ENCODE results near the gene NFE2L1. TPM values are rescaled to one million over a fixed set of nuclear protein-coding genes. Genes with fewer than 3 reads are reported as not detected.

NFE2L1 gene
- total RNA-seq, 5 donors from 2014 or later (not counting 1 experiment from before 2014, with no cell fraction given): 30.3 to 61.6 (median 43.9) TPM

DNA sequence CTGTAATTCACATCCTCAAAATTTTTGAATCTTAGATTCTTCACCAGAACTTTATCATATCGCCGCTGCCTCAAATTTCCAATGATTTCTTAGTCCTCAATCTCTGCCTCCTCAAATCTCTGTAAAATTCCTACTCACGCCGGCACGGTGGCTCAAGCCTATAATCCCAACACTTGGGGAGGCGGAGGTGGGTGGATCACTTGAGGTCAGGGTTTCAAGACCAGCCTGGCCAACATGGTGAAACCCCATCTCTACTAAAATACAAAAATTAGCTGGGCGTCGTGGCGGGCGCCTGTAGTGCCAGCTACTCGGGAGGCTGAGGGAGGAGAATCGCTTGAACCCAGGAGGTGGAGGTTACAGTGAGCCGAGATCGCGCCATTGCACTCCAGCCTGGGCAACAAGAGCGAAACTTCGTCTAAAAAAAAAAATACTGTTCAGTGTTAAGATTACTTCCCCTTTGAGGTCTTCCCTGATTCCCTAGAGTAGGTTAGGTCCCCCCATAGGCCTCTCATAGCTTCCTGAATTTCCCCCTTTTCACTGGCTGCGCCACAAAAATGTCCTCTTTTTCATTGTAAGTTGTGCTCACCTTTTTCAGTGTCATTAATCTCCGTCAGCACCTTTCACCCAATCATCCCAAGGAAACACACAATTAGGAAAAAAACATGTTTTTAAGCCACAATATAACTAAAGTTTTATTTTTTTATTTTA lies 54.0 kb downstream of the NFE2L1 start:
- Histone ChIP-seq H3K9me3 (no peaks in the 10 kb centered on the region), H3K4me1 (ENCODE audit: control insufficient read depth in 1 of 2, extremely low read depth in 1 of 2, insufficient read depth in 2 of 2, low read length in 2 of 2) (peaks cover 9 to 46% of the 10 kb centered on the region in 2 experiments), H3K27ac (ENCODE audit: low read length) (peak overlapping the region; percentile 3), H3K4me3 (ENCODE audit: control insufficient read depth in 1 of 2, extremely low read depth in 1 of 2, low read length in 1 of 2) (peak overlapping the region in 1 of 2 donors; percentile 67), H3K36me3 (ENCODE audit: control insufficient read depth in 2 of 2, extremely low read depth in 1 of 2, insufficient read depth in 1 of 2, low read length in 1 of 2) (no peaks in the 10 kb centered on the region), H3K27me3 (replicated peaks in 1 of 2; ENCODE audit: control insufficient read depth in 2 of 2, extremely low read depth in 1 of 2, insufficient read depth in 2 of 2, low read length in 1 of 2) (peaks cover 0 to 2% of the 10 kb centered on the region in 2 experiments)
- H3K4me1 Mint-ChIP-seq: peaks cover 47 to 66% (median 50%) of the 10 kb centered on the region in 3 donors
- ChIA-PET POLR2A (interaction anchor here in 1 of 2 donors (0.7 kb wide), 1 partner anchor 988 kb away, joined by 4 read pairs; no protein-coding TSS in a partner anchor), CTCF (interaction anchor here in 1 of 2 donors (0.6 to 2.1 kb wide), 2 partner anchors 66 to 76 kb away, joined by 3 to 6 read pairs; no protein-coding TSS in a partner anchor)
- DNase-seq (no peak), ATAC-seq (replicated peaks in 1 of 4) (no peak)
- peak overlapping the region; percentile 50 to 72 for H3K27ac Mint-ChIP-seq
- H3K9me3 Mint-ChIP-seq: no peaks in the 10 kb centered on the region
- H3K4me3 Mint-ChIP-seq: peak overlapping the region; percentile 71 to 94 (median 91)
- H3K36me3 Mint-ChIP-seq: no peaks in the 10 kb centered on the region
- no peaks in the 10 kb centered on the region for H3K27me3 Mint-ChIP-seq
- WGBS (ENCODE audit: insufficient coverage): no CpG with 5 or more reads among the region's 19 CpGs

DNA sequence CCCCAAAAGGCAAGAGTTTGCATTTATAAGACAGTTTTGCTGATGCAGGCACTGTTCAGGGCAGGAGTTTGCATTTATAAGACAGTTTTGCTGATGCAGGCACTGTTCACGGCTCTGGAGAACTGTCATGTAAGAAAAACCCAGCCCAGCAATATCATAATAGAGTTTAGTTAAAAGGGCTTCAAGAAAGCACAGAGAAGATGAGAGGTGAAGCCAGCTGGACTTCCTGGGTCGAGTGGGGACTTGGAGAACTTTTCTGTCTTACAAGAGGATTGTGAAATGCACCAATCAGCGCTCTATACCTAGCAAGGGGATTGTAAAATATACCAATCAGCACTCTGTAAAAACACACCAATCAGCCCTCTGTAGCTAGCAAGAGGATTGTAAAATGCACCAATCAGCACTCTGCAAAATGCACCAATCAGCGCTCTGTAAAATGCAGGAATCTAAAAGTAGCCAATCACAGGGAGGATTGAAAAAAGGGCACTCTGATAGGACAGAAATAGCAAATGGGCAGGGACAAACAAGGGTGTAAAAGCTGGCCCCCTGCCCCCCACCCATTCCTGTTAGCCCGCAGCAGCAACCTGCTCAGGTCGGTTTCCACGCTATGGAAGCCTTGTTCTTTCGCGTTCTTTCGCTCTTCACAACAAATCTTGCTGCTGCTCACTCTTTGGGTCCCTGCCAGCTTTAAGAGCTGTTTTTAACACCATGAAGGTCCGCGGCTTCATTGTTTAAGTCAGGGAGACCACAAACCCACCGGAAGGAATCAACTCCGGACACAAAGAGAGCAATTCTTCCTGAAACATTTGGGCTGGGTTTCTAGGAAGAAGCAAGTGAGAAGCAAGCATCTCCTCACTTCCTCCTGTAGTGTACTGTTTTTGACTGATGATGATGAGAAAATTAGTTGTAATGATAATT lies 54.9 kb downstream of the NFE2L1 start:
- ChIA-PET POLR2A (interaction anchor here (0.6 to 0.7 kb wide), 2 partner anchors 55 to 987 kb away, joined by 4 read pairs; no protein-coding TSS in a partner anchor), CTCF (interaction anchor here in 1 of 2 donors (2.1 kb wide), 1 partner anchor 77 kb away, joined by 6 read pairs; no protein-coding TSS in a partner anchor)
- Histone ChIP-seq H3K4me1 (ENCODE audit: control insufficient read depth in 1 of 2, extremely low read depth in 1 of 2, insufficient read depth in 2 of 2, low read length in 2 of 2) (peaks cover 13 to 48% of the 10 kb centered on the region in 2 experiments), H3K36me3 (ENCODE audit: control insufficient read depth in 2 of 2, extremely low read depth in 1 of 2, insufficient read depth in 1 of 2, low read length in 1 of 2) (no peaks in the 10 kb centered on the region), H3K27ac (ENCODE audit: low read length) (peak overlapping the region; percentile 6), H3K27me3 (replicated peaks in 1 of 2; ENCODE audit: control insufficient read depth in 2 of 2, extremely low read depth in 1 of 2, insufficient read depth in 2 of 2, low read length in 1 of 2) (peaks cover 0 to 2% of the 10 kb centered on the region in 2 experiments), H3K4me3 (ENCODE audit: control insufficient read depth in 1 of 2, extremely low read depth in 1 of 2, low read length in 1 of 2) (no peak overlapping the region), H3K9me3 (no peaks in the 10 kb centered on the region)
- Mint-ChIP-seq H3K9me3 (no peaks in the 10 kb centered on the region), H3K4me1 (peaks cover 49 to 70% (median 49%) of the 10 kb centered on the region in 3 donors), H3K4me3 (peak overlapping the region in 1 of 3 donors; percentile 94), H3K27ac (peak overlapping the region in 1 of 2 donors; percentile 55), H3K27me3 (no peaks in the 10 kb centered on the region), H3K36me3 (no peaks in the 10 kb centered on the region)
- ATAC-seq (replicated peaks in 1 of 4) (no peak), DNase-seq (peak in 20 of 35 experiments; percentile 8 to 46 (median 24))
- WGBS (ENCODE audit: insufficient coverage): 11% methylated on average over 8 of the region's 14 CpGs

DNA sequence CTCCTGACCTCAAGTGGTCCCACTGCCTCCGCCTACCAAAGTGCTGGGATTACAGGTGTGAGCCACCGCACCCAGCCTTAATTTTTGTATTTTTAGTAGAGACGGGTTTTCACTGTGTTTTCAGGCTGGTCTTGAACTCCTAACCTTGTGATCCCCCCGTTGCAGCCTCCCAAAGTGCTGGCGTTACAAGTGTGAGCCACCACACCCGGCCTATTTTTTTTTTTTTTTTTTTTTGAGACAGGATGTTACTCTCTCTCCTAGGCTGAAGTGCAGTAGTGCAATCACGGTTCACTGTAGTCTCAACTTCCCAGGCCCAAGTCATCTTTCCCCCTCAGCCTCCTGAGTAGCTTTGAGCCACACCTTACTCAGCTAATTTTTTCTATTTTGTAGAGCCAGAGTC lies 56.3 kb downstream of the NFE2L1 start:
- Histone ChIP-seq H3K36me3 (ENCODE audit: control insufficient read depth in 2 of 2, extremely low read depth in 1 of 2, insufficient read depth in 1 of 2, low read length in 1 of 2) (no peaks in the 10 kb centered on the region), H3K9me3 (no peaks in the 10 kb centered on the region), H3K4me3 (ENCODE audit: control insufficient read depth in 1 of 2, extremely low read depth in 1 of 2, low read length in 1 of 2) (no peak overlapping the region), H3K27ac (ENCODE audit: low read length) (no peak overlapping the region), H3K27me3 (replicated peaks in 1 of 2; ENCODE audit: control insufficient read depth in 2 of 2, extremely low read depth in 1 of 2, insufficient read depth in 2 of 2, low read length in 1 of 2) (peaks cover 0 to 2% of the 10 kb centered on the region in 2 experiments), H3K4me1 (ENCODE audit: control insufficient read depth in 1 of 2, extremely low read depth in 1 of 2, insufficient read depth in 2 of 2, low read length in 2 of 2) (peaks cover 19 to 56% of the 10 kb centered on the region in 2 experiments)
- H3K4me1 Mint-ChIP-seq: peaks cover 52 to 69% (median 57%) of the 10 kb centered on the region in 3 donors
- CTCF ChIA-PET: interaction anchor here in 1 of 2 donors (0.9 kb wide), 1 partner anchor 25 kb away, joined by 3 read pairs; no protein-coding TSS in a partner anchor
- H3K27ac Mint-ChIP-seq: peak overlapping the region in 1 of 2 donors; percentile 41
- no peaks in the 10 kb centered on the region for H3K27me3 Mint-ChIP-seq
- POLR2A ChIA-PET: no interaction called here
- H3K9me3 Mint-ChIP-seq: no peaks in the 10 kb centered on the region
- H3K36me3 Mint-ChIP-seq: no peaks in the 10 kb centered on the region
- 96% methylated on average over 4 of the region's 7 CpGs for WGBS (ENCODE audit: insufficient coverage)
- ATAC-seq (replicated peaks in 1 of 4): no peak
- peak overlapping the region in 2 of 3 donors; percentile 19 to 32 for H3K4me3 Mint-ChIP-seq
- no peak for DNase-seq

DNA sequence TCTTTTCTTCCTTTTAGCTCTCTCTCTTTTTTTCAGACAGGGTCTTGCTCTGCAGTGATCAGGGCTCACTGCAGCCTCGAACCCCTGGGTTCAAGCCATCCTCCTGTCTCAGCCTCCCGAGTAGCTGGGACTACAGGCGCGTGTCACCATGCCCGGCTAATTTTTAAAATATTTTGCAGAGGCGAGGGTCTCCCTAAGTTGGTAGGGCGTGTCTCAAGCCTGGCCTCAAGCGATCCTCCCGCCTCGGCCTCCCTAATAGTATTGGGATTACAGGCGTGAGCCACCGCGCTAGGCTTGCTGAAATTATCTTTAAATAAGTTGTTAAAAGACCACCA lies 58.6 kb downstream of the NFE2L1 start:
- H3K9me3 ChIP-seq: no peaks in the 10 kb centered on the region
- Mint-ChIP-seq H3K27ac (peak overlapping the region in 1 of 2 donors; percentile 97), H3K36me3 (peaks cover 4% of the 10 kb centered on the region), H3K4me3 (peak overlapping the region; percentile 93 to 98 (median 96)), H3K9me3 (no peaks in the 10 kb centered on the region), H3K27me3 (no peaks in the 10 kb centered on the region), H3K4me1 (peaks cover 52 to 67% (median 62%) of the 10 kb centered on the region in 3 donors)
- peaks cover 14 to 51% of the 10 kb centered on the region in 2 experiments for H3K4me1 ChIP-seq (ENCODE audit: control insufficient read depth in 1 of 2, extremely low read depth in 1 of 2, insufficient read depth in 2 of 2, low read length in 2 of 2)
- H3K27me3 ChIP-seq (replicated peaks in 1 of 2; ENCODE audit: control insufficient read depth in 2 of 2, extremely low read depth in 1 of 2, insufficient read depth in 2 of 2, low read length in 1 of 2): no peaks in the 10 kb centered on the region
- CTCF ChIA-PET: interaction anchor here in 1 of 2 donors (0.5 to 1.8 kb wide), 3 partner anchors 9 to 530 kb away, joined by 4 to 8 read pairs (median 5); no protein-coding TSS in a partner anchor
- ATAC-seq (replicated peaks in 1 of 4) (no peak), DNase-seq (no peak)
- H3K36me3 ChIP-seq (ENCODE audit: control insufficient read depth in 2 of 2, extremely low read depth in 1 of 2, insufficient read depth in 1 of 2, low read length in 1 of 2): no peaks in the 10 kb centered on the region
- POLR2A ChIA-PET: no interaction called here
- H3K27ac ChIP-seq (ENCODE audit: low read length): peak overlapping the region; percentile 84
- 41% methylated on average over 10 of the region's 13 CpGs for WGBS (ENCODE audit: insufficient coverage)
- peak overlapping the region; percentile 85 to 94 for H3K4me3 ChIP-seq (ENCODE audit: control insufficient read depth in 1 of 2, extremely low read depth in 1 of 2, low read length in 1 of 2)

DNA sequence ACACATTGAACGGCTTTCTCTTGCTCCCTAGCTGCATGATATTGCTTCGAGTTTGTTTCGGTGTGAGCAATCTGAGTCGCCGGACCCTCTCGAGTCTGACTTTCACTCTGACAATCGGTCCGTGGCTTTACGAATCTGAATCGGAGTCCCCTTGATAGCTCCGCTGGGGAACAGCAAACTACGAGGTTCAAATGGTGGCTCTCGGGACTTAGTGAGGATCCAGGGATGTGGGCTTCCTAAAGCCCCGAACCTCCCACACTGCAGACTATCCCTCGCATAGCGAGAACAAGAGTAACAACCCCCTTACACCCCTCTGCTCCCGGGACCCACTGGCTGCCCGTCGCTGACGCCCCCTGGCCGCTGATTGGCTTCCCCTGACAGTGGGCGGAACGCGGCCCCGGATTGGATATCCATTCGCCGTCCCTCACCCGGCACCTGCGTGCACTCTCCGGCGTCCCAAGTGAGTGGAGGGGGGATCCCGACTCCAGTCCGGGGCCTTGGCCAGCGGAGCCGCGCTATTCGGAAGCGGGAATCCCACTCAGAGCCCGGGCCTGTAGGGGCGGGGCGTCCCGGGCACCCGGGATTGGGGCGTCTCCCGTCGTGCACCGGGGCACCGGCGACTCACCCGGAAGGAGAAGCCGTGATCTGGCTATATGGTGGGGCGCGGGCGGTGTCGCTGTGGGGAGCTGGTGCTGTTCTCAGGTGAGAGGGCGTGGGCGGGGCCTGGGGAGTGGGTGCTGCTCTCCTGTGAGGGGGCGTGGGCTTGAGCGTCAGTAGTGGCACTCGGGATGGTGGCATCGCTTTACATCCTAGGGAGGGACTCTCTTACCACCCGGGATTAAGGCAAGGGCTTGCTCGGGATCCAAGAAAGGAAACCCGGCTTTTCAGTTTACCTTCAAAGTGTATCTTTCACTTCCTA lies 59.2 kb downstream of the NFE2L1 start, which contains the start of gene SNX11:
Gene SNX11 (plus strand): TSS at position 630 of the 919 bp plus-strand sequence. CDS start 4,278 bp downstream, outside the sequence.
- no peaks in the 10 kb centered on the region for H3K9me3 Mint-ChIP-seq
- H3K27me3 ChIP-seq (replicated peaks in 1 of 2; ENCODE audit: control insufficient read depth in 2 of 2, extremely low read depth in 1 of 2, insufficient read depth in 2 of 2, low read length in 1 of 2): no peaks in the 10 kb centered on the region
- ChIA-PET POLR2A (interaction anchor here (0.6 to 1.1 kb wide), 5 partner anchors 14 to 900 kb away, joined by 3 to 4 read pairs (median 4); no protein-coding TSS in a partner anchor), CTCF (interaction anchor here in 1 of 2 donors (0.5 to 1.8 kb wide), 6 partner anchors 8 to 529 kb away, joined by 3 to 8 read pairs (median 4); partner anchors contain the start of gene CDK5RAP3)
- no peaks in the 10 kb centered on the region for H3K27me3 Mint-ChIP-seq
- H3K4me3 ChIP-seq (ENCODE audit: control insufficient read depth in 1 of 2, extremely low read depth in 1 of 2, low read length in 1 of 2): peak within 1 kb of the TSS; percentile 85 to 94
- peaks cover 54 to 67% (median 64%) of the 10 kb centered on the region in 3 donors for H3K4me1 Mint-ChIP-seq
- DNase-seq (peak; percentile 85 to 97 (median 93)), ATAC-seq (replicated peaks in 1 of 4) (peak; percentile 92 to 94 (median 93))
- peaks cover 0 to 3% of the 10 kb centered on the region in 2 donors for H3K36me3 ChIP-seq (ENCODE audit: control insufficient read depth in 2 of 2, extremely low read depth in 1 of 2, insufficient read depth in 1 of 2, low read length in 1 of 2)
- peak within 1 kb of the TSS; percentile 84 for H3K27ac ChIP-seq (ENCODE audit: low read length)
- peak within 1 kb of the TSS; percentile 93 to 98 (median 96) for H3K4me3 Mint-ChIP-seq
- WGBS (ENCODE audit: insufficient coverage): 0% methylated on average over 42 of the region's 64 CpGs
- no peaks in the 10 kb centered on the region for H3K9me3 ChIP-seq
- peaks cover 4% of the 10 kb centered on the region for H3K36me3 Mint-ChIP-seq
- peaks cover 19 to 53% of the 10 kb centered on the region in 2 experiments for H3K4me1 ChIP-seq (ENCODE audit: control insufficient read depth in 1 of 2, extremely low read depth in 1 of 2, insufficient read depth in 2 of 2, low read length in 2 of 2)
- peak within 1 kb of the TSS; percentile 87 to 97 for H3K27ac Mint-ChIP-seq

All from T-cell (primary cell).